Activated CD4-positive, CD25-positive, alpha-beta regulatory T cell treated with anti-CD3 and anti-CD28 coated beads, Interleukin-2, amount 50 U/mL, for 16 hours (primary cell): Measurements from ENCODE around the gene SPOPL.
"Not testable (repeated sequence)": the region's sequence is repeated elsewhere in the genome, so short reads cannot be mapped to it uniquely, and the experiment has no call there.

Experiments used
- DNase-seq: peaks from one replicate; pipeline ENCODE4 v3.0.0-alpha.2; 2020; ENCODE audit warnings: low read depth, low spot score

SPOPL gene

DNA sequence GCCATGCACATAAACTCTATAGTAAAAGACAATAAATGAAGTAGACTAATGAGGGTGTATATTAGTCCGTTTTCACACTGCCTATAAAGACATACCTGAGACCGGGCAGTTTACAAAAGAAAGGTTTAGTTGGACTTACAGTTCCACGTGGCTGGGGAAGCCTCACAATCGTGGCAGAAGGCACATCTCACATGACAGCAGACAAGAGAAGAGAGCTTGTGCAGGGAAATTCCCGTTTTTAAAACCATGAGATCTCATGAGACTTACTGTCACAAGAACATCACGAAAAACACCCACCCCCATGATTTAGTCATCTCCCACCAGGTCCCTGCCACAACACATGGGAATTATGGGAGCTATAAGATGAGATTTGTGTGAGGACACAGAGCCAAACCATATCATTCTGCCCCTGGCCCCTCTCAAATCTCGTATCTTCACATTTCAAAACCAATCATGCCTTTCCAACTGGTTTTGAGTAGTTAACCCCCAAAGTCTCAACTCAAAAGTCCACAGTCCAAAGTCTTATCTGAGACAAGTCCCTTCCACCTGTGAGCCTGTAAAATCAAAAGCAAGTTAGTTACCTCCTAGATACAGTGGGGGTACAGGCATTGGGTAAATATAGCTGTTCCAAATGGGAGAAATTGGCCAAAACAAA, 21.6 kb downstream of the SPOPL start:
- DNase-seq: not testable (repeated sequence)

DNA sequence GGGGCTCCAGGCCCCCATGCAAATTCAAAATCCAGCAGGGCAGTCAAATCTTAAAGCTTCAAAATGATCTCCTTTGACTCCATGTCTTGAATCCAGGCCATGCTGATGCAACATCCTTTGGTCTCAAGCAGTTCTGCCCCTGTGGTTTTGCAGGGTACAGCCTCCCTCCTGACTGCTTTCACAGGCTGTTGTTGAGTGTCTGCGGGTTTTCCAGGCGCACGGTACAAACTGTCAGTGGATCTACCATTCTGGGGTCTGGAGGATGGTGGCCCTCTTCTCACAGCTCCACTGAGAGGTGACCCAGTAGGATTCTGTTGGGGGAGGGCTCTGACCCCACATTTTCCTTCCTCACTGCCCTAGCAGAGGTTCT, 22.1 kb downstream of the SPOPL start:
- not testable (repeated sequence) for DNase-seq

DNA sequence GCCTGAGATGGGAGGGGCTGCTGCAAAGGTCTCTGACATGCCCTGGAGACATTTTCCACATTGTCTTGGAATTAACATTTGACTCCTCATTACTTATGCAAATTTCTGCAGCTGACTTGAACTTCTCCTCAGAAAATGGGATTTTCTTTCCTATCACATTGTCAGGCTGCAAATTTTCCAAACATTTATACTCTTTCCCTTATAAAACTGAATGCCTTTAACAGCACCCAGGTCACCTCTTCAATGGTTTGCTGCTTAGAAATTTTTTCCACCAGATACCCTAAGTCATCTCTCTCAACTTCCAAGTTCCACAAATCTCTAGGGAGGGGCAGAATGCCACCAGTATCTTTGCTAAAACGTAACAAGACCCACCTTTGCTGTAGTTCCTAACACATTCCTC, 22.8 kb downstream of the SPOPL start:
- not testable (repeated sequence) for DNase-seq

DNA sequence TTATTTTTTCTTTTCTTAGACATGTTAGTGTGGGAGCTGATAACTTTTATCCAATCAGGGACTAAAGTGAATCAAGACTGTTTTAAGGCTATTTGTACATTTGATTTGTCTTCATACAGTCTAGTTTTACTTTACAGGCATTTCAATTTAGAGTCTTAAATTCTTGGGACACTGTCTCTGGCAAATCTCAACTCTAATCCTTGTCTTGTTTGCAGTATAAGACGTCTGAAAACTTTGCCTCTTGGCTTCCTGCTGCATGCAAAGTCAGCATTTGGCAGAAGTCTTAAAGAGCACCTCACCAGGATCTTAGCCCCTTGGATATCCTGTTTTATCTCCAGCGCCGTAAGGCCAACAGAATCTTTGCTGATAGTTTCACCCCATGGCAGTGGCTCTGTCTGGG, 30.3 kb downstream of the SPOPL start:
- no peak for DNase-seq

DNA sequence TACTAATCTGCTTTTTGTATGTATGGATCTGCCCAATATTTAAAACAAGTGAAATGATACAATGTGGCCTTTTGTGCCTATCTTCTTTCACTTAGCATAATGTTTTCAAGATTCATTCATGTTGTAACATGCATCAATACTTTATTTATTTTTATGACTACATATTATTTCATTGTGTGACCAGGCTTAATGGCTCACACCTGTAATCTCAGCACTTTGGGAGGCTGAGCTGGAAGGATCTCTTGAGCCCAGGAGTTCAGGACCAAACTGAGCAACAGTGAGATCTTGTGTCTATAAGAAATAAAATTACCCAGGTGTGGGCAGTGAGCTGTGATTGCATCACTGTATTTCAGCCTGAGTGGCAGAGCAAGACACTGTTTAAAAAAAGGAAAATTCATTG, 33.2 kb downstream of the SPOPL start:
- DNase-seq: no peak

DNA sequence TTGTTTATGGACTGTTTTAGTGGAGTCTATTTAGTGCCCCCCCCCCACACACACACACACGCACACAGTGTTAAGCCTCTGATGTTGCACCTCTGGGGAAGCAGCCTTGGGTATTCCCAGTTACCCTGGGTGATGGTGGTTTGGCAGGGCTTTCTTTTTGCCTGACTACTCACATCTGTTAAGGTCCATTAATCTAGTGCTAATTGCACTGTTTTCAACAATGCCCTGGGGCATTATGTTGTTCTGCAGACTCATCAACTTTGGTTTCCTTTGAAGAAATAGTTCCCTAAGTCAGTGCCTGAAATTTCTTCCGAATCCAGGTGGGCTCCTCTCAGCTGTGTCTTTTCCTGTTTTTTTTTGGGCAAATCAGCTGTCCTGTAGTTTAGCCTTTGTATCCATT, 34.7 kb downstream of the SPOPL start:
- no peak for DNase-seq

DNA sequence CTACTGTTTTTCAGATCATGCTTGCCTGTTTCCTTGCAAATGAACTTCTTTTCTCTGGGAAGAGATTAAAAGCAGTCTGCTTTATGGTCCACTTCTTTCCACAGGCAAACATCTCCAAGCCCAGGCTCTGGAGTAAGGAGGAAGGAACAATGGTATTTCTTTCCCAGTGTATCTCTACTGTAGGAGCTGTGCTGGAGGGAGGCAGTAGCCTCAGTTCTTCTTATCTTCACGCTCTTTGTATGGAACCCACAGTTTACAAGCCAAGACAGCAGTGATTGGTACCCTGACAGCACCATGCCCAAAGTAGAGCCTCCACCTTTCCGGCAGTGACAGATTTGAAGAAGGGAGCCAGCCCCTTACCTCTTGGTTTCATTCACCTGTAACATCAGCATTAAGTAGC, 35.2 kb downstream of the SPOPL start:
- DNase-seq: no peak

DNA sequence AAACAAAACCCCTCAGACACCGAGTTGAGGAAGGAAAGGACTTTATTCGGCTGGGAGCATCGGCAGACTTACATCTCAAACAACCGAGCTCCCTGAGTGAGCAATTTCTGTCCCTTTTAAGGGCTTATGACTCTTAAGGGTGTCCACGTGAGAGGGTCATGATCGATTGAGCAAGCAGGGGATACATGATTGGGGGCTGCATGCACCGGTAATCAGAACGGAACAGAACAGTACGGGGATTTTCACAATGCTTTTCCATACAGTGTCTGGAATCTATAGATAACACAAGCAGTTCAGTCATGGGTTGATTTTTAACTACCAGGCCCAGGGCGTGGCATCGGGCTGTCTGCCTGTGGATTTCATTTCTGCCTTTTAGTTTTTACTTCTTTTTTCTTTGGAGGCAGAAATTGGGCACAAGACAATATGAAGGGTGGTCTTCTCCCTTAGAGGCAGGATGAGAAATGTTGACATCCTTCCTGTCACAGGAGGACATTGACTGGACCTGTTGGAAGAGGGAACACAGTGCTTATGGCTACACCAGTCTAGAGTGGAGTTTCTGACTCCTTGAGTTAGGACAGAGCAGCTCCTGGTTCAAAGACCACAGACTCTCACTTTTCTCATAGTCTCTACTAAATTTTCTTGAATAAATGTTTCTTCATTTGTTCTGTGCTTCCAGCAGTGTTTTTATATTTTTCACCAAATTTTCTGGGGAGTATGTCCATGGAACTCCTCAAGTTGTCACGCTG, 35.8 kb downstream of the SPOPL start:
- DNase-seq: no peak

DNA sequence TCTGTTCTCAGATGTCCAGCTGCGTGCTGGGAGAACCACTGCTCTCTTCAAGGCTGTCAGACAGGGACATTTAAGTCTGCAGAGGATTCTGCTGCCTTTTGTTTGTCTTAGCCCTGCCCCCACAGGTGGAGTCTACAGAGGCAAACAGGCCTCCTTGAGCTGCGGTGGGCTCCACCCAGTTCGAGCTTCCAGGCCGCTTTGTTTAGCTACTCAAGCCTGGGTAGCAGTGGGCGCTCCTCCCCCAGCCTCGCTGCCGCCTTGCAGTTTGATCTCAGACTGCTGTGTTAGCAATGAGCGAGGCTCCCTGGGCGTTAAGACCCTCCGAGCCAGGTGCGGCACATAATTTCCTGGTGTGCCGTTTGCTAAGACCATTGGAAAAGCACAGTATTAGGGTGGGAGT, 42.6 kb downstream of the SPOPL start:
- not testable (repeated sequence) for DNase-seq

DNA sequence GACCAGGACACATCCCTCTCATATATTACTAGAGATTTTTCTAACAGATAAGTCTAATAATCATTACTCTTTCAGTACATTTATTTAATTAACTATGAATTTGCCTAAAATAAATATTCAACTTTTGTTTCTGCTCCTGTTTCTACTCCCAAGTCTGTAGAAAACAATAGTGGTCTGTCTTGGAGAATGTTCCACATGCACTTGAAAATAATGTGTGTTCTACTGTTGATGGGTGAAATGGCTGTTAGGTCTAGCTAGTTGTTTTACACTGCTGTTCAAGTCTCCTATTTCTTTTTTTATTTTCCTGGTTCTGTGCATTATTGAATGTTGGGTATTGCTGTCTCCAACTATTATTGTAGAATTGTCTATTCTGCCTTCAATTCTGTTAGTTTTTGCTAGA, 47.2 kb downstream of the SPOPL start:
- DNase-seq: no peak

DNA sequence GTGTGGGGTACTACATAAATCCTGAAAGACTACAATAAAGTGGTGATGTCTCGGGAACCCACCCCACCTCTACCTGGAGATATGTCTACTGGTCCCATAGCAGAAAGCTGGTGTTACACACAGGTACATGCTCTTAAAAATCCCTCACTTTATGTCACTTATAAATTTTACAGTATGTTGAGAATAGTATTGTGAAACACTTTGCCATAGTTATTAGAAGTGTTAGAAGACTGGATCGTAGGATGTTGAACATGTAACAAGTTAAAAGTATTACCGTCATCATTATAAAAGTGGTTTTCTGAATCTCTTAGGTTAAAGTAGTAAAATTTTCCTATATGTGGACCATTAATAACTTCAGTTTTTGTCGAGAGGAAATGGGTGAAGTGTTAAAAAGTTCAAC, 48.6 kb downstream of the SPOPL start:
- DNase-seq: no peak

DNA sequence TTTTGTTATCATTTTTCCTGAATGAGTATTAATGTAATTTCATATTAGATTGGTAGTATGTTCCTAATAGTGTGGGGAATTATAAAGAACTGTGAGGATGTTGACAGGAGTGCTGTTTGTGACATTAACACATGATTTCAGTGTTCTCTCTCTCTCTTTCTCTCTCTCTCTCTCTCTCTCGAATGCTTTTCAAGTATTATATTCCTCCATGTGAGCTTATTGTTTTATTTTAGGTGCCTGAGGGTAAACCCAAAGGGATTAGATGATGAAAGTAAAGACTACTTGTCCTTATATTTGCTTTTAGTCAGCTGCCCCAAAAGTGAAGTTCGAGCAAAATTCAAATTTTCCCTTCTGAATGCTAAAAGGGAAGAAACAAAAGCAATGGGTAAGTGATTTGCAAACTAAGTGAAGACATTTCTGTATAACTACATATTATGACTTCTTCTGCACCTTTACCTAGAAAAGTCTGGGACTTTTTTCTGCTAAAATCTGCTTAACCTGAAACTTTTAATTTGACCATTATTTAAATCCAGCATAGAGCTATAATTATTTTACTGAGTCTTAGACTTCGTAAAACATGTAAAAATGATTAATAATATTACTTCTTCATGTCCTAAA, 49.2 kb downstream of the SPOPL start:
- no peak for DNase-seq

DNA sequence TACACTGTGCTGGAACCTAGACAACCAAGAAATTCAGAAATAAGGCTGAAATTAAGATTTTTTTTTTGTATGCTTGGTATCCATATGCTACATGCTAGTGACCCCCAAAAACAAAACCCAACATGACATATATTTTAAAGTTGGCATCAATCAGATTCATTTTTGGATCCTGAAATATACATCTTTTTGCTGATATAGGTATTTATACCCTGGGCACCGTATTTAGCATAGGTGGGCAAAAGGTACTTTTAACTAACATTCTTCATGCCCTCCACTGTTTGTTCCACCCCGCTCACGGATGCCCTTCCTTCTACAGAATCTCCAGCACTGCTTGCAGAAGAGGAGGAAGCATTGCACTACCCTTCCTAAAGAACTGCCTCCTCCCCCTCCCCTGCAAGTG, 52.6 kb downstream of the SPOPL start:
- no peak for DNase-seq

DNA sequence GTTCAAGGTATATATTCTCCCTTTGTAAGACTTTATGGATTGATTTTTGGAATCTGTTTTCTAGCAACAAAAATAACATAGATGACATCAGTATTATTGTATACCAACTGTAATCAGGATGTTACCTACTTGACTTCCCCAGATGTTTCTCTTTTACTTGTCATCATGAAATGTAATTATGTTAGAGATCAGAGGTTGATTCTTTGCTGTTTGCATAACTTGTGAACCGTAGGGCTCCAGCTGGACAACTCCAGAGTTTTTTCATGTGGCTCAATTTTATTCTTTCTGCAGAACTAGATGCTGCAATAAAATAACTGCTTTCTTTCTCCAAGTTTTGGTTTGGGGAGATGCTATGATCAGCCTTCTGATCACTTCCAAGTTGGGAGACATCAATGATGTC, 58.1 kb downstream of the SPOPL start:
- no peak for DNase-seq

DNA sequence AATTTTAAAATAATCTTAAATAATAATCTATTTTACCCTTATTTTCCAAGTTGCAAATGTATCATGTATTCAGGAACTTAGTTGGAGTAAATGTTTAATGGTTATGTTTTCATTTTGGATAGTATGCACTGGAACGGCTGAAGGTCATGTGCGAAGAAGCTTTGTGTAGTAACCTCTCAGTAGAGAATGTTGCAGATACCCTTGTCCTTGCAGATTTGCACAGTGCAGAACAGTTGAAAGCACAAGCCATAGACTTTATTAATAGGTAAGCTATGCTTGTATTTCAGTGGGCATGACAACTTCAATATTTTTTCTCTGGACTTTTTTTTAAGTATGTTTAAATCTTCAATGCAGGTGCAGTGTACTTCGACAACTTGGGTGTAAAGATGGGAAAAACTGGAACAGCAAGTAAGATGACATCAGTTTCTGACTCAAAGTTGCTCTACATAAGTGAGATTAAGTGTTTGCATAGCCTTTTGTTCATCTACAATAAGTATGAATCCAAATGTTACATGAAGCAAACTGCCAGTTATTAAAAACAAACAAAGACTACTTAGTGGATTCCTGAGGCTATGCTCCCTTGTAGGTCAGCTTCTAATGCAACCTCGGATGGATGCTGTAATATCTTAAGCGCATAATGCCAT, 63.1 kb downstream of the SPOPL start:
- DNase-seq: no peak

DNA sequence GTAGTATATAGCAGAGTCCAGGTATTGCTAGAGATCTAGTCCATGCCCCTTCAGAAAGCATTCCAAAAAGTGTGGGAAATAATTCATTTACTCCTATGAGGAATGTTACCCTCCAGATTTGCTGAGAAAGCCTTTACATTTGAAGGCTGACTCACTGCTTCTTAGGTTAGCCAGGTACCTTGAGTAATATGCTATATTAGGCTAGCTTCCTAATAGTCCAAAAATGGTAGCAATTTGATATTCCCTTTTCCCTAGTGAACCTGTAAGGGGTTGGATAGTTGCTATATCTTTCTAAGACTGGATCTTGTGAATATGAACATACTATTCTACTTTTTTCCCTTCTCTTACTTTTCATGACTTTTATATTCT, 63.6 kb downstream of the SPOPL start:
- no peak for DNase-seq

DNA sequence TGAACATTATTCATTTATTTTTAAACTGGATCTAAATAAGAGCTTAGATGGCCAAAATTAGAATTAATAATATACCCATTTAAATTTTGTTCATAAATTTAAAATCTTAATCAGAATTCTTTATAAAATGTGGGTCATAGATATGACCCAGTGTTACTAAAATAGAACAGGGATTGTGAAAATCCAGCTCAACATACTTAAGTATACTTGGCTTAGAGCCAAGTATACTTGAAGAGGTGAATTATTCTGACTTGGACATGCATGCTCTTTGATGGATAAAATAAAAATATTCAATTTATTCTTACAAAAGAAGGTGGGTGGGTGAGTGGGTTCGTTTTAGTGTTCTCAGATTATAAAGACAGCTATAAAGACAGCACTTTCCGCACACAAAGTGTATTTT, 70.7 kb downstream of the SPOPL start:
- no peak for DNase-seq

DNA sequence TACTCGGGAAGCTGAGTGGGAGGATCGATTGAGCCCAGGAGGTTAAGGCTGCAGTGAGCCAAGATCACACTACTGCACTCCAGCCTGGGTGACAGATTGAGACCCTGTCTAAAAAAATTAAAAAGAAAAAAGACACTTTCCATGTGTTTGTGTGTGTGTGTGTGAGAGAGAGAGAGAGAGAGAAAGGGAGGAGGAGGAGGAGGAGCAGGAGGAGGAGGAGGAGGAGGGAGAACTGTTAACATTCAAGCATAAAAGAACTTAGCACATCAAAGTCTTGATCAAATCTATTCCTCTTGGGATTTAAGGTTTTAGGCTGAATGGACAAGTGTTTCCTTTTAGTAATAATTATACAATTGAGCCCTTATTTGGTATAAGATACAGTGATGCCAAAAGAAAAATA, 75.5 kb downstream of the SPOPL start:
- no peak for DNase-seq

DNA sequence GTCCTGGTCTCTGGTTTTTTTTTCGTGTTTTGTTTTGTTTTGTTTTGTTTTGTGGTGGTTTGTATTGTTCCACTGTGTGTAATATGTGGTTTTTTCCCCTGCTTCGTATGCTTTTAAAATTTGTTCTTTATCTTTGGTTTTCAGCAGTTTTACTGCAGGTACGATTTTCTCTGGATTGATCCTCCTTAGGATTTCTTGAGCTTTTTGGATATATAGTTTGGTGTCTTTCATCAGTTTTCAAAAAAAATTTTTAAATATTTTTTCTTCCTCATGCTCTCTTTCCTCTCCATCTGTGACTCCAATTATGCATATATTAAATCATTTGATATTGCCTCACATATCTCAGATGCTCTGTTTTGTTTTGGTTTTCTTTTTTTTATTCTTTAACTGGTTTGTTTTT, 78.0 kb downstream of the SPOPL start:
- no peak for DNase-seq

DNA sequence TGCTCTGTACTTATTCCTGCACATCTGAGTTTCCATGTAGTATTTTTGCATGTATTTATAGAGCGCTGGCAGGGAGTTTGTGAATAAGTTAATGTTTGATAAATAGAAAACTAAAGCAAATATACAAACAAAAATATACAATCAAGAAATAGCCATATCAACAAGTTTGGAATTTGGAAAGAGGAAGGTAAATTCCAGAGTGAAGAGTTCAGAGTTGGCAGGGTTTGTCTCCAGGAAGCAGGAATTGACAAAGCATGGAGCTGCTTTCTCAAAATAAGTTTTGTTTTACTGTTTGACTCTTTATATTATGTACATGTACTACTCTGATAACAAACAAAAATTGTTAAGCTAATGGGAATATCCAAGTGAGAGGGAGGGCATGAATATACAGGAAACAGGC, 80.3 kb downstream of the SPOPL start:
- DNase-seq: no peak

DNA sequence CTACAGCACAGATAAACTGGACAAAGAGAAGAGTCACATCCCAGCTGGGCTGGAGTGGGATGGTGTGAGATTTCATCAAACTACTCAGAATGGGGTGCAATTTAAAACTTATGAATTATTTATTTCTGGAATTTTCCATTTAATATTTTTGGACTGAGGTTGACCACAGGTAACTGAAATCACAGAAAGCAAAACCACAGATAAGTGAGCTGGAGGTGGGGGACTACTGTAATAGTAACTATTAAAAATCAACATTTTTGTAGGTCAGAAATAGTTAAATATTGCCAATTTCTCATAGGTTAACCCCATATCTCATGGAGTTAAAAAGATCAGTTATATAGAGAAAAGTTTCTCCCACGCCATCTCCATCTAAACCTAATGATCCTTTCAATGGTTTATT, 88.1 kb downstream of the SPOPL start:
- no peak for DNase-seq

DNA sequence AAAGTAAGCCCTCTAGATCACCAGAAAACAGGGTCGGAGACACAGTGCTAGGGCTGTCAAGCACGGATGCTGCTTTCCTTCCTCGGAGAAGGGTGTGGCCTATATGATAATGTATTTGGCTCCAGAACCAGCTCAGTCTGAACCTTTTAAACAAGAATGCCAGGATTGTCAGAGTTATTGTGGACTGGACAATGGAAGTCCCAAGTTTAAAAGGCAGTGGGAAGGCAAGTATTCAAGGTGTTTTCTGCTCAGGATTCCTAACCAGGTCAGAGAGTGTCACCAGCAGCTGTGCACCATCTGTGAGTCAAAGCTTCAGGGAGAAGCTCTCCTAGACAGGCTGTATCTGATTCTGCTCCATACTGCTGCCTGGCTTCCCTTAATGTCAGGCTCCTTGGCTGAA, 94.8 kb downstream of the SPOPL start:
- no peak for DNase-seq
